ENCODE results near the gene ANKRD2.
"Not testable (repeated sequence)": the region's sequence is repeated elsewhere in the genome, so short reads cannot be mapped to it uniquely, and the experiment has no call there.

Gene ANKRD2, protein sequence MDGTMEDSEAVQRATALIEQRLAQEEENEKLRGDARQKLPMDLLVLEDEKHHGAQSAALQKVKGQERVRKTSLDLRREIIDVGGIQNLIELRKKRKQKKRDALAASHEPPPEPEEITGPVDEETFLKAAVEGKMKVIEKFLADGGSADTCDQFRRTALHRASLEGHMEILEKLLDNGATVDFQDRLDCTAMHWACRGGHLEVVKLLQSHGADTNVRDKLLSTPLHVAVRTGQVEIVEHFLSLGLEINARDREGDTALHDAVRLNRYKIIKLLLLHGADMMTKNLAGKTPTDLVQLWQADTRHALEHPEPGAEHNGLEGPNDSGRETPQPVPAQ

DNA sequence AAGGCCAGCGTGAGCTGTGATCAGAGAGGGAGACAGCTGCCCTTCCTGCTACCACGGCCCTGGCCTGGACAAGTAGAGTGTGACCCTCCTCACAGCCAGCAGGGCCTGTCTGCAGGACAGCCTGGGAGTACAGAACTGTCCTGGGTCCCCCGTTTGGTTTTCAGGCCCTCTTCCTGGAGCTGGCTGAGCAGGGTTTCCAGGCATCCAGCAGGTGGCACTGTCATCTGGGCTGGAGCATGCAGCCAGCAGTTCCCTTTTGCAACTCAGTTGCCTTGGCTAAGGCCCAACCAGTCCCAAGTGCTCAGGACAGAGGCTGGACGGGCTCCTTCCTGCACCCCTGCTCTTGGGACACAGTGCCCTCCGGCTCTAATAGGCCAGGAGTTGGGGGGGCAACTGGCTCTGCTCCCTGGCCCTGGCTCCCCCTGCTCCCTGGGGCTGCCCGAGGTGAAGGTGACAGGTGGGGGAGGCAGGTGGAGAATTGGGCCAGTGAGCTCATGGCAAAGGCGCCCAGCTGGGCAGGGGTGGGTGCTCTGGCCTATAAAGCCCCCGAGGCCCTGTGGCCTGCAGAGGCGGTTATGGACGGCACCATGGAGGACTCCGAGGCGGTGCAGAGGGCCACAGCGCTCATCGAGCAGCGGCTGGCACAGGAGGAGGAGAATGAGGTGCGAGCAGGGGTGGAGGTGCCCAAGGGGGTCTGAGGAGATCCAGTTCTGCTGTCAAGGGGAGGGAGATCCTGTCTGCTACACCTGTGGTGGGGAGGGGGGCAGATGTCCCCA is at the start of gene ANKRD2:
TSS of gene ANKRD2 (plus strand) at position 566 of the 776 bp plus-strand sequence. CDS start at position 576, 10 bp downstream.
- DNase-seq (ENCODE audit: low spot score), result peak; percentile 87

DNA sequence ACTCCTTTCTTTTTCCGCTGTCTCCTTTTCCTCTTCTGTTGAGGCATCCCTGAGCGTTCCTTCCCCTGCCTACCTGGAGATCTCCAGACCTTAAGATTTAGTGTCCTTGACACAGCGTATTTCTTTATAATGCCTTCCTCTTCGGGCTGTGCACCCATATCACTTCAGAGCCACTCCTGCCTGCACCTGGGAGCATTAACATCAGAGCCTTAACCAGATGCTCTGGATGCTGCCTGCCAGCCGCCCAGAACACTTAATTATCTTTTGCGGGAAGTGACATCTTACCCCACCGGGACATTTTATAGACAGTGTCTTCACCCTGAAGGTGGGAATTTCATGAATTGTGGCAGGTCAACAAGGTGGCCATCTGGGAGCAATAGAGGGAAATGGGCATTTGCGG is 49.6 kb upstream of the ANKRD2 start:
- DNase-seq (ENCODE audit: low spot score), result no peak

DNA sequence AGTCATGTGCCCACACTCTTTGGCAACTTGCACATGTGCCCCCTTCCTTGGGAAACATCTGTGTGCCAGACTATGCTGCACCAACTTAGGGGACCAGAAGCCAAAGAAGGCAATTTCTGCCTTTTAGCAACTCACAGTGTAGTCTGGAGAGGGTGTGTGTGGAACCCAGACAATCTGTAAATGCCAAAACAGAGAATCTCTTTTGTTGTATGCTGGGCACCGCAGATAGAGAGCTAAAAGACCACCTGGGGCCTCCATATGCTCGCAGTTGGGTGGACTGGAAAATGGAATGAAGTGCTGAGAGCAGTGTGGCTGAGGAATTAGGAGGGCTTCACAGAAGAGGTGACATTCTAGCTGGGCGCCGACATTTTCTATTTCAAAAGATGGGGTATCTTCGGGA is 47.5 kb upstream of the ANKRD2 start:
- DNase-seq (ENCODE audit: low spot score), result no peak

DNA sequence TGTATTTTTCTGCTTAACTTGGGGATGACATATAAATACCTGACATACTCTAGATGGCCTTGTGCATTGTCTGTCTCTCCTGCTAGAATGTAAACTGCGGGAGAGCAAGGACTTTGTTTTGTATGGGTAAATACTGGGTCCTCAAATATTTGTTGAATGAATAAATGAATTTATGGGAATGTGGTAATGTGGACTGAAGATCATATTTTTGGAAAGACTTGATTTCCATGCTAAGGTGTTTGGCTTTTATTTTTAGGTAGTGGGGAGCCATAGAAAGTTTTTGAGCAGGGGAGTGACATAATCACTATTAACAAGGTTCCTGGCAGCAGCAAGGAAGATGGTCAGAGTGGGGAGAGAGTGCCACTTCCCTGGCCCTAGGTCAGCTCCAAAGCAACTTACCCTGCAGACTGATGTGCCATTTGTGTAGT is 46.9 kb upstream of the ANKRD2 start:
- DNase-seq (ENCODE audit: low spot score), result no peak

DNA sequence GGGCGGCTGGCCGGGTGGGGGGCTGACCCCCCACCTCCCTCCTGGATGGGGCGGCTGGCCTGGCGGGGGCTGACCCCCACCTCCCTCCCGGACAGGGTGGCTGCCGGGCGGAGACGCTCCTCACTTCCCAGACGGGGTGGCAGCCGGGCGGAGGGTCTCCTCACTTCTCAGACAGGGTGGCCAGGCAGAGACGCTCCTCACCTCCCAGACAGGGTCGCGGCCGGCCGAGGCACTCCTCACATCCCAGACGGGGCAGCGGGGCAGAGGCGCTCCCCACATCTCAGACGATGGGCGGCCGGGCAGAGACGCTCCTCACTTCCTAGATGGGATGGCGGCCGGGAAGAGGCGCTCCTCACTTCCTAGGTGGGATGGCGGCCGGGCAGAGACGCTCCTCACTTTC is 43.7 kb upstream of the ANKRD2 start:
- DNase-seq (ENCODE audit: low spot score), result not testable (repeated sequence)

DNA sequence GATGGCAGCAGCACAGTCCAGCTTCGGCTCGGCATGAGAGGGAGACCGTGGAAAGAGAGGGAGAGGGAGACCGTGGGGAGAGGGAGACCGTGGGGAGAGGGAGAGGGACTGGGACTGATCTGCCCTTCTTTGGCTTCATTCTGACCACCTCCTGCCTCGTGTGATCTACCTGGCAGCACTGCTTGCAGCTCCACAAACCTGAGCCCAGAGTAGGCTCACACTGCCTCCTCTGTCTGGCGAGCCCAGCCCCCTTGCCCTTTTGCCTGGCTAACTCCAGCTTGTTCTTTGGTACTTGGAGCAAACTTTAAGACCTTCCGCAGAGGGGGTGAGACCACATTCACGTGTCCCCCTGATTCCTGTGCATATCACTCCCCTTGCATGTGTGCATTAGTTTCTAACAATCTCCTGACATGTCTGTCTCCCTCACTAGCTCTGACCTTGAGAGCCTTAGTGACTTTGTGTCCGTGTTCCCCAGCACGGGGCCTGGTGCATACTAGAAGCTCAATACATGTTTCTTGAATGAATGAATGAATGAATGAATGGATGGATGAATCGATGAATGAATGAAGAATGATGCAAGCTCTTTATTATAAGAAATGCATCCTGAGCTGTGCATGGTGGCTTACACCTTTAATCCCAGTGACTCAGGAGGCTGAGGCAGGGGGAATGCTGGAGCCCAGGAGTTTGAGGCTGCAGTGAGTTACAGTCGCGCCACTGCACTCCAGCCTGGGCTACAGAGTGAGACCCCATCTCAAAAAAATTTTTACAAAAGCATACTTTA is 42.7 kb upstream of the ANKRD2 start:
- DNase-seq (ENCODE audit: low spot score), result no peak

DNA sequence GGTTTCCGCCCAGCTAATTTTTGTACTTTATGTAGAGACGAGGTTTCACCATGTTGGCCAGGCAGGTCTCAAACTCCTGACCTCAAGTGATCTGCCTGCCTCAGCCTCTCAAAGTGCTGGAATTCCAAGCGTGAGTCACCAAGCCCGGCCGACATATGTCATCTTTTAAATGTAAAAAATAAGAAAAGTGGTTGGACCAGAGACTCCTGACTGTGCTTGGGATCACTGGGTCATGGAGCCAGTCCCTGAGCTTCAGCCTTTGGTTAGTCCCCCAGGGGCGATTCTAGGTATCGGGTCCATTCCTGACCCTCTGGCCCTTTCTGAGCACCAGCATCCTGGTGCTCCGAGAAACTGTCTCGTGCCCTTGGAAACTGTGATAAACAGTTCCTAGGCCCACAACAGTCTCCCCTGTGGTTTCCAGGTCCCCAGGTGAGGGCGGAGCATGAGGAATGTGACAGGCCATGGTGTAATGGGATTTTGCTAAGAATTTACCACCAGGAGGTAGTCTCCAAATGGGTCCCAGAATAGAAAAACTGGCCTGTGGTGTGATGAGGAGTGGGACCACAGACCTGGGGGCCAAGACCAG is 41.1 kb upstream of the ANKRD2 start:
- no peak for DNase-seq (ENCODE audit: low spot score)

DNA sequence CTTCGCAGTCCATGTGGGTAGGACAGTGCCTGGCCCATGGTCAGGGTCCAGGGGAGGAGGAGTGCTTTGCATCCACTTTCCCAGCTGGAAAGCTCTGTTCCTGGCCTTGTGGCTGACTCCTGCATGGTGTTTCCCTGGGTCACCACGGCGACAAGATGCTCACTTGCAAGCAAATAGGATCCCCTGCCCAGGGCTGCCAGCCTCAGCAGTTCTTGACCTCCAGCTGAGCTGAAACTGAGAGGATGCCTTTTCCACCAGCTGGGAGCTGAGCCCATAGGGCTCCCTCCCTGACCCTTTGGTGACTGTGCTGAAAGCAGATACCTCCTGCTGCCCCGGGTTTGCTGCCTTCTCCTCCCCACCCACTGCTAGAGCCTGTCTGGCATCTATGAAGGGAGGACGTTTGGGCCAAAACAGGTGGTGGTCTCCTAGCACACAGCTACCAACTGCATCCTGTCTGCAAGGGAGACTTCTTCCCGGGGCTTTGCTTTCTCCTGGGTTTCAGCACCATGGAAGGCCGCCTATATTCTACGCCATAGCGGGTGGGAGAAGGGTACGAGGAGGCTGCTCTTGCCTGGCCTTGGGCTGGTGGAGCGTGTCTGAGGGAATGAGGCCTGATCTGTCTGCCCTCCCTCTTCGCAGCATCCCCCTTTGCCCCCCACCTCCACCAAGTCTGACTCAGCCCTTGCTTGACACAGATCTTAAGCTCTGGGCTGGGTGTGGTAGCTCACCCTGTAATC is 39.5 kb upstream of the ANKRD2 start:
- DNase-seq (ENCODE audit: low spot score), result peak; percentile 57

DNA sequence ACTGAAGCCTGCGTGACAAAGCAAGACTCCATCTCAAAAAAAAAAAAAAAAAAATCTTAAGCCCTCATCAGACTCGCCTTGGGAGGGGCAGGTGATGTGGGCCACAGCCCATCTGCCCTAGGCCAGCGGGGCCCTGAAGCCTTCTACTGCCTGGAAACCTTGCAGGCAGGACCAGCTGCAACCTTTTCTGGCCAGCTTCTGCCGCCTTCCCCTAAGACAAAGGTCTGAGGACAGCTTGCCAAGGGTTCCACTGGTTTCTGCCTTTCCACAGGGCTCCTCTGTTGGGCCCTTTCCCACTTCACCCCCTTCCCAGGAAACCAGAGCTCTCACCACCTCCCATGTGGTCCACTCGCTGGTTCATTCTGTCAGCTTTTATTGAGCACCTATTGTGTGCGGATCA is 38.7 kb upstream of the ANKRD2 start:
- DNase-seq (ENCODE audit: low spot score), result no peak

DNA sequence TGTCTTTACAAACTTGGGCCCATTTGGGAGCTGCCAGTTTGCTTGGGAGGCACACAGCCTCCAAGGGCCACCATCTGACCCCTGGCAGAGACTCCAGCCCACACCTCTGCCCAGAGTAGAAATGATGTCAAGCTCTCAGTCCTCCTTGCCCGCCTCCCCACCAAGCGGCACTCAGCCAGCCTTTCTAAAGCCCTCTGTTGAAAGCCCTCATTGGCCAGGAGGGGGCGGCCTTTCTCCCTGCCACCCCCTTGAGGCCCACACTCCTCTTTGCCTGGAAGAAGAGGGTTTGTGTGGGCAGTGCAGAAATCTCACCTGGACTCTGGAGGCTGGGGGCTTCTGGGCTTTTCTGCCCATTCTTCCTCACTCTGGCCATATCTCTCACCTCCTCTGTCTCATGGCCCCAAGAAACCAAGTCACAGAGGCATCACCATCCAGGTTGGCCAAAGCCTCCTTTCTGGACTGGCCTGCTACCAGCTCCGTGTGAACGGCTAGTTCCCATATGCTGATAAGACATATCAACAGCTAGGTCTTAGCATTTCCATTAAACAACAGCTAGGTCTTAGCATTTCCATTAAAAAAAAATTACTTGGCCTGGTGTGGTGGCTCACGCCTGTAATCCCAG is 37.7 kb upstream of the ANKRD2 start:
- peak; percentile 82 for DNase-seq (ENCODE audit: low spot score)

DNA sequence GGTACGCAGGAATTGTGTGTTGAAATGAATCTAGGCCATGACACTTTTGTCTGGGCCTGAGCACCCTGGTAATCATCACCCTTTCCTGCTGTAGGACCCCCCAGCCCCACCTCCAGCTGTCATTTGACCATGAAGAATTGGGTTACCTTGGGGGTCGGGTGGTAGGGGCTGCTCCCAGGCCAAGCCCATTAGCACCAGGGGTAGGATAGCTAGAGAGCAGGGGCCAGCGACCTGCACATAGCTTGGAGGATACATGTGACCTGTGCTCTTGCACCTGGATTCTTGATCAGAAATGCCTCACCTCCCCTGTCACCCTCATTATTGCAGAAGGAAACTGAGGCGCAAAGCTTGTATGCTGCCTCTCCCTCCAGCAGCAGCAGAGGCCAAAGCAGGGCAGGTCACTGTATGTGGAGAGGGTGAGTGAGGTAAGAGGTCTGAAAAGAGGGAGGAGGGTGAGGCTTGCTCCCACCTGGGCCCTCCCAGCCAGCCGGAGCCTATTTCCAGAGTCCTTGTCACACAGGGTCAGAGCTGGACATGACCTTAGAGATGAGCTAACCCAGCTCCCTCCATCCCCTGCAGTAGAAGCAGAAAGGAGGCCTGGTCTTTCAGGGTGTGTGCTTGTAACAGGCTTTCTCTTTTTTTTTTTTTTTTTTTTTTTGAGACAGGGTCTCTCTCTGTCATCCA is 35.3 kb upstream of the ANKRD2 start:
- no peak for DNase-seq (ENCODE audit: low spot score)

DNA sequence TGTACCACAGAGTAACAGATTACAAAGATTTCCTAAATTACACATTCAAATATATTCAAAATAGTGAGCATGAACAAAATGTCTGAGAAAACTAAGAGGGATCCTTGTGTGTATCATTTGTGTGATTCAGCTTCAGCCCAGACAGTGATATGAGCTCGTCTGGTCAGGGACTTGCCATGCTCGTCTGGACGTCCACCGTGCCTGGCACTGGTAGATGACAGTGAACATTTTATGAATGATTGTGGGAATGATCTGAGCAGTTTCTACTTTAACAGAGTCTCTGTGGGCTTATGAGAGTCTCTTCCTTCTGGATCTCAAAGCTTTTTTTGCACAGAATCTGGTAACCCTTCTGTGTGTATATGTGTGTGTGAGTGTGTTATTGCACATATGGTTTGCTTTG is 34.2 kb upstream of the ANKRD2 start:
- no peak for DNase-seq (ENCODE audit: low spot score)

DNA sequence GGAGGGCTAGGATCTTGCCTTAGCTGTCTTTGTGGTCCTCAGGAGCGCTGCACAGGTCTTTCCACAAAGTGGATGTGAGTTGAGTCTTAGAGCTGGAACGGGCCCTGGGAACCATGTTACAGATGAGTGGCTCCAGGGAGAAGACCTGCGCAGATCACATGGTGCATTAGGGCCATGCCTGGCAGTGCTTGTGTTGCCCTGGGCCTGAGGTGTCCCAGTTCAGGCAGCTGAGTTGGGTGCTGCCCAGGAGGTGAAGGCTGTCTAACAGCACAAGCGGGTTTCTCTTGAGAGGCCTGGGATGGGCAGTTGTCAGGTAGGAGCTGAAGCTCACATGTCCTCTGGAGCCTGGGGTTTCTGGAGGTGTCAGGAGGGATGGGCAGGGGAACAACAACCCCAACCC is 33.7 kb upstream of the ANKRD2 start:
- DNase-seq (ENCODE audit: low spot score), result no peak

DNA sequence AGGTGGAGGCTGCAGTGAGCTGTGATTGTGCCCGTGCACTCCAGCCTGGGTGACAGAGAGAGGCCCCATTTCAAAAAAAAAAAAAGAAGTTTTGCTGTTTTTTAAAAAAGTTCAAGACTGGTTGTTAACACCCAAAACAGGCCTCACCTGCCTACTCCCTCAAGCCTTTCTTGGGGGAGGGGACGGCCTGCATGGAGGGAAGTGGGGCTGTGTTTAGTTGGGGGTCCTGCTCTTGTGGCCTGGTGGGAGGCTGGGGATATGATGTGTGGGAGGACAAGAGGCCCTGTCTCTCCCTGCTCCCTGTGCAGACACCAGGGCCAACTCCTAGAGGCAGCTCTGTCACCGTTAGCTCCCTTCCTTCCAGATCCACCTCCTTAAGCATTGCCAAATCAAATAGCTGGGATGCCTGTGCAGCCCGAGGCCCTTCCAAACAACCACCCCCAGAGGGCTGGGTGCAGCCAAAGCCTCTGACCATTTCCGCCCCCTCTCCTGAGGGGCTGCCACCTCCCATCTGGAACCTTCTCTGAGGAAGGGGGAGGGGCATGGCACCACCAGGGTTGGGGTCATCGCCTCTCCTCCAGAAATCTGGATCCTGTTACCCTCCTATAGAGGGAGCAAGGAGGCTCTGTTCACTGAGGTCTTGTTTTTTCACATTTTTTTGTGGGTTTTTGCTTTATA is 32.9 kb upstream of the ANKRD2 start:
- DNase-seq (ENCODE audit: low spot score), result peak; percentile 62

DNA sequence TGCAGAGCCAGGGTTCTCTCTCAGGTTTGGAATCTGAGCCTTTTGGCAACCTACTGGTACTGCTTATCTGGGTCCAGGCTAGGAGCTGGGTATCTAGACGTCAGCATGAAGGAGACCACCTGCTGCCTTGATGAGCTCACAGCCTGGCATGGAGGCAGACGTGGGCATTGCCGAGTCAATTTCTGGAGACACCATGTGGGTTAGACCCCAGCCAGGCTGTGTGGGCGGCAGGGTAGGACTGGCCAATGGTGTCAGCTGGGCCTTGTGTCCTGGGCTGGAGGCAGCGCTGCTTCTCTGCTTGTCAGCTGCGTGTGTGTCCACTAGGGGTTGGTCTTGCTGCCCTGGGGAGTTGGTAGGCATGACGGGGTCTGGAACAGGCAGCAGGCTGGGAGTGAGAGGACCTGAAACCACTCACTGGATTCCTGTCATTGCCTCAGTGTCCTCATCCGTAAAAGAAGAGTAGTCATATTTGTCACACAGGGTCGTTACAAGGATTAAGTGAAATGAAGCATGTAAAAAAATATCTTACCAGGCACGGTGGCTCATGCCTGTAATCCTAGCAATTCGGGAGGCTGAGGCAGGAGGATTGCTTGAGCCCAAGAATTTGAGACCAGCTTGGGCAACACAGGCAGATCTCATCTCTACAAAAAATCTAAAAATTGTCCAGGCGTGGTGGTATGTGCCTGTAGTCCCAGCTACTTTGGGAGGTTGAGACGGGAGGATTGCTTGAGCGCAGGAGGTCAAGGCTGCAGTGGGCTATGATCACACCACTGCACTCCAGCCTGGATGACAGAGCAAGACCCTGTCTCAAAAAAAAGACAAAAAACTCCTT is 31.7 kb upstream of the ANKRD2 start:
- no peak for DNase-seq (ENCODE audit: low spot score)

DNA sequence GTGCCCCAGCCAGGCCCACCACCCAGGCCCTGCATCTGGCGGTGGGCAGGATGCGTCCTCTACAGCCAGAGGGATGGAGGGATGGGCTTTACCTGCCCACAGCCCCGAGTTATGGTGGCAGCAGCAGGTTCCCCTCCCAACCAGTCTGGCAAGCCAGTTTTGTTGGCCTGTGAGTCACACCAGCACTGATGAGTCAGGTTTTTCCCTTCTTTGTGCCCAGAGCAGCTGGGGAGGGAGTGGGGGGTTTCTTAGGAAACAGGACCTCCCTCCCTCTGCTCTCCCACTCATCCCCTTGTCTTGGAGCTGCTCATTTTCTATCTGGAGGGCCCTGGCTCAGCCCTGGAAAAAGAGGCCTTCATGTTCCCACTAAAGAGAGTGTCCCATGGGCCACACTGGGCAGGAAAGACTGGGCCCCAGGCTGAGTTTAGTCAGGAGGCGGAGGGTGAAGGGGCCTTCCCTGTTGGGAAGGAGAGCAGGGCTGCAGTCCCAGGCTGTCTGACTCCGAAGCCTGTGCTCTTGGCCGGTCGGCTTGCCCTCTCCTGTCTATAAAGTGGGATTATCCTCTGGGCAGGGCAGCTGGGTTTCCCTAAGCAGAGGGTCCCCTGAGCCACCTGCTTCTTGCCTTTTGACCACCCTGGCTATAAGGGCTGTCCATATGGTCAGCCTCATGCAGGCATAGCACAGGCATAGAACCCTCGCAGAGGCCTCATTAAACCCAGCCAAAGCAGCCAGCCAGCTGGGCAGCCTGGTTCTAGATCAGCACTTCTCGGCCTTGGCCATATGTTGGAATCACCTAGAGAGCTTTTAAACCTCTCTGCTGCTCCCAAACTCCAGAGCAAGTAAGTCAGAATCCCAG is 30.2 kb upstream of the ANKRD2 start:
- DNase-seq (ENCODE audit: low spot score), result peak; percentile 56

DNA sequence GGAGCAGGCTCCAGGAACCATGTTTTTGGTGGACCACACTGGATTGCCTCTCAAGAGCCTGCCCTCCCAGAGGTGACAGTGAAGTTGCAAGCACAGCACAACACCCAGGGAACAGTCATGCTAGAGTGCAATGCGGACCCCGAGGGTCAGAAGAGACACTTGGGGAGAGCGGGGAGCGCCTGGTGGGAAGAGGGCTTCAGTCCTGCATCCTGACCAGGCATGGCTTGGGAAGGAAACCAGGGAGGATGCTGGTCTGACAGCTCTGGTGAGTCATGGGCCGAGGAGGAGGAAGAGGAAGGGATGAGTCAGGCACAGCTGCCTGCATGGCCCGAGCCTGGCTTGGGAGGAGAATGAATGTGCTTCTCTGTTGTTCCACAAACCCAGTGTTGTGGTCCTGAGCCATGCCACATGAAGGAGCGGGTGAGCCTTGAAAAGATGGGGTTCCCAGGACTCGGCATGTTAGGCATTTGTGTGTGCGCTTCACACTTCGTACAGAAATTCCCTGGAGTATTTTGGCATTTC is 29.5 kb upstream of the ANKRD2 start:
- peak; percentile 54 for DNase-seq (ENCODE audit: low spot score)
